Esophagus muscularis mucosa (tissue), 4 donors: ENCODE results near the gene TMEM131L. TPM values are rescaled to one million over a fixed set of nuclear protein-coding genes. Genes with fewer than 3 reads are reported as not detected.

Source experiments
- DNase-seq: peaks from one replicate; pipeline ENCODE4 v3.0.0-alpha.2; 2017; ENCODE audit errors: extremely low spot score
- H3K27ac ChIP-seq, 4 donors: fragments of 200-600 bp; sonication (generic); replicated peaks in 1 of 4; 1 replicate in 3 of 4; 2 replicates in 1 of 4; pipeline ENCODE4 v1.5.1; 2016 to 2019; ENCODE audit warnings: mild to moderate bottlenecking in 1 of 4
- H3K27me3 ChIP-seq, 4 donors: fragments of 200-600 bp; sonication (generic); one replicate each; pipeline versions ENCODE4 v1.5.1 to v1.6.0; 2016 to 2019
- H3K36me3 ChIP-seq, 4 donors: fragments of 200-600 bp; sonication (generic); one replicate each; pipeline ENCODE4 v1.5.1; 2016 to 2019
- H3K4me1 ChIP-seq, 4 donors: fragments of 200-600 bp; sonication (generic); one replicate each; pipeline ENCODE4 v1.5.1; 2016 to 2019
- H3K4me3 ChIP-seq, 4 donors: fragments of 200-600 bp; sonication (generic); 1 replicate in 2 of 4; 2 replicates in 2 of 4; pipeline ENCODE4 v1.5.1; 2016 to 2019; ENCODE audit warnings: mild to moderate bottlenecking in 4 of 4, moderate library complexity in 1 of 4
- H3K9me3 ChIP-seq, 4 donors: fragments of 200-600 bp; sonication (generic); 1 replicate in 3 of 4; 2 replicates in 1 of 4; pipeline ENCODE4 v1.5.1; 2016 to 2019
- EP300 ChIP-seq: sonication (generic); formaldehyde crosslinking; IDR thresholded peaks from one replicate; pipeline ENCODE4 v1.6.1; 2017; ENCODE audit warnings: antibody characterized with exemption
- POLR2A ChIP-seq: fragments of 450-650 bp; IDR thresholded peaks from one replicate; pipeline ENCODE4 v1.6.1; 2017; ENCODE audit warnings: antibody characterized with exemption, moderate library complexity, mild to moderate bottlenecking, low read depth
- POLR2AphosphoS5 ChIP-seq, 2 donors: sonication (generic); formaldehyde crosslinking; IDR thresholded peaks; one replicate each; pipeline ENCODE4 v1.6.1; 2017; ENCODE audit warnings: antibody characterized with exemption in 2 of 2
- WGBS: methylation state at CpG from one replicate; pipeline ENCODE4 v1.1.5; 2018; 5-methylcytosine and 5-hydroxymethylcytosine counted together
- intact Hi-C: fragments of 100-400 bp; cut with DNase I; formaldehyde crosslinking; loops from one replicate; pipeline ENCODE4 v1.15.1; 2023
- total RNA-seq, 4 donors: library from RNA; depleted of rRNA; stranded (reverse); fragments of >200 nt; gene quantifications; one replicate each; pipeline versions ENCODE4 v1.1.0 to v1.2.1, GENCODE V29; 2016
- TF ChIP-seq, protein P1 (sequence below), 3 experiments: fragments of 200-600 bp in 2 of 3; fragments of 450-650 bp in 1 of 3; sonication (generic) in 2 of 3; IDR thresholded peaks; one replicate each; pipeline ENCODE4 v1.5.1; 2017 to 2019; ENCODE audit warnings: antibody characterized with exemption in 3 of 3, mild to moderate bottlenecking in 2 of 3, moderate library complexity in 1 of 3

TMEM131L gene
- total RNA-seq, 4 donors from 2014 or later = 10.3 to 16.3 (median 12.1) TPM

DNA sequence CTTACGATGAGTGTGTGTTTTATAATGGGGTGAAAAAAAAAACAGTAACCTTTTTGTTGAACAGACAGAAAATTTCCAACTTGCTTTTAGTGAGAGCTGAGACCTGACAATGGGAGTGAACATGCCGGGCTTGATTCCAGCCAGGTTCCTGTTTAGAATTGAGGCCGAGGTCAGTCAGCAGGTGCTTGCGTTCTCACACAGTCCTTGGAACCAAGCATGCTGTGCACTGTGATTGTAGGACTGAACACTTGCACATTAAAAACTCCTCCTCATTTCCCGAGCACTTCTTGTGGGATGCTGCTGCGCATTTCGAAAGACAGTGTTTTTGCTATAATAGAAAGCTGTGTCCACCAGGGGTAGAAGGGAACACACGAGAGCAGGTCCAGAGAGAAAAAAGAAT lies 51.8 kb downstream of the TMEM131L start:
- H3K4me3 ChIP-seq = peak overlapping the region in 2 of 4 donors; percentile 2 to 15
- intact Hi-C loops = no loop called here
- H3K36me3 ChIP-seq = no peaks in the 10 kb centered on the region
- peaks cover 44 to 58% (median 54%) of the 10 kb centered on the region in 4 donors for H3K4me1 ChIP-seq
- no peaks in the 10 kb centered on the region for H3K9me3 ChIP-seq
- DNase-seq = no peak
- no peaks in the 10 kb centered on the region for H3K27me3 ChIP-seq
- peak in 1 of 2 donors; percentile 55 for TF ChIP-seq POLR2AphosphoS5 (IDR thresholded peaks at IDR 0.05)
- TF ChIP-seq, protein P1, sequence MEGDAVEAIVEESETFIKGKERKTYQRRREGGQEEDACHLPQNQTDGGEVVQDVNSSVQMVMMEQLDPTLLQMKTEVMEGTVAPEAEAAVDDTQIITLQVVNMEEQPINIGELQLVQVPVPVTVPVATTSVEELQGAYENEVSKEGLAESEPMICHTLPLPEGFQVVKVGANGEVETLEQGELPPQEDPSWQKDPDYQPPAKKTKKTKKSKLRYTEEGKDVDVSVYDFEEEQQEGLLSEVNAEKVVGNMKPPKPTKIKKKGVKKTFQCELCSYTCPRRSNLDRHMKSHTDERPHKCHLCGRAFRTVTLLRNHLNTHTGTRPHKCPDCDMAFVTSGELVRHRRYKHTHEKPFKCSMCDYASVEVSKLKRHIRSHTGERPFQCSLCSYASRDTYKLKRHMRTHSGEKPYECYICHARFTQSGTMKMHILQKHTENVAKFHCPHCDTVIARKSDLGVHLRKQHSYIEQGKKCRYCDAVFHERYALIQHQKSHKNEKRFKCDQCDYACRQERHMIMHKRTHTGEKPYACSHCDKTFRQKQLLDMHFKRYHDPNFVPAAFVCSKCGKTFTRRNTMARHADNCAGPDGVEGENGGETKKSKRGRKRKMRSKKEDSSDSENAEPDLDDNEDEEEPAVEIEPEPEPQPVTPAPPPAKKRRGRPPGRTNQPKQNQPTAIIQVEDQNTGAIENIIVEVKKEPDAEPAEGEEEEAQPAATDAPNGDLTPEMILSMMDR (IDR thresholded peaks at IDR 0.05) = peak in 1 of 3 experiments; percentile 24
- no peak for TF ChIP-seq EP300
- no peak for TF ChIP-seq POLR2A
- H3K27ac ChIP-seq = peak overlapping the region; percentile 44 to 64 (median 53)
- whole genome bisulfite sequencing = 44% methylated on average over 8 of the region's 8 CpGs

DNA sequence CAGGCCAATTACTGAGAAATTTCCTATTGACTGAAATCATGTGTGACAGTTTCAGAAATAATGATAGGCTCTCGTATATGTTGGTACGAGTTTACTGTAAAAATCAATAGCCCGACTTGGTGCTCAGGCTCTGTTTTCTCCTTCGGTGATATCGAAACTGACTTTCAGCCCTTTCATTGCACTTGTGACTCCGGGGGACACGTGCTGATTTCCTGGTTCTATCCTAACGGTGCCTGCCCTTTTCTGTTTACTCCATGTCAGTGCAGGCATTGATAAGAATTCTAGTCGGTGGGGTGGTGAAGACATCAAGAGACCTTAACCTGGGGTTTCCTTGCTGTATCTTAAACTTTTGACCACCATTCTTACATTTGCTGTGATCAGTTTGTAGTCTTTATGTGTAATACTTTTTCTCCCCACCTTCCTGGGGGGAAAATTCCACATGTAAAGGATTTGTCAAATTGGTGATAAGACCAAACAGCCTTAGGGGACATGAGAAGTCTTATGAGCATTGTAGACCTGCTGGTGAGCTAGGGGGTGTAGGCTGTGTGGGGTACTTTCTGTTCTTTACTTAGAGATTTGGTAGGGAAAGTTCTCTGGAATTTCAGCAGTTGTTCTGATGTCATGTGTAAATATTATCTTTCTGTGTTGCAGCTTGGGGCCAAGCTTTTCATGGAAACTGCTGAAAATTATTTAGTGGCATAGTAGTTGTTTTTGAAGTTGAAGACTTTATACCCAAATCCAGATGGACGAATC lies 52.7 kb downstream of the TMEM131L start:
- intact Hi-C loops = no loop called here
- H3K36me3 ChIP-seq = no peaks in the 10 kb centered on the region
- WGBS = 65% methylated on average over 10 of the region's 10 CpGs
- H3K4me1 ChIP-seq = peaks cover 44 to 59% (median 54%) of the 10 kb centered on the region in 4 donors
- DNase-seq = no peak
- H3K9me3 ChIP-seq = no peaks in the 10 kb centered on the region
- peak overlapping the region; percentile 44 to 64 (median 53) for H3K27ac ChIP-seq
- peak overlapping the region in 2 of 4 donors; percentile 2 to 15 for H3K4me3 ChIP-seq
- H3K27me3 ChIP-seq = no peaks in the 10 kb centered on the region
- TF ChIP-seq, protein P1 (IDR thresholded peaks at IDR 0.05) = no peak
- TF ChIP-seq EP300 (no peak), POLR2AphosphoS5 (IDR thresholded peaks at IDR 0.05) (no peak), POLR2A (no peak)

DNA sequence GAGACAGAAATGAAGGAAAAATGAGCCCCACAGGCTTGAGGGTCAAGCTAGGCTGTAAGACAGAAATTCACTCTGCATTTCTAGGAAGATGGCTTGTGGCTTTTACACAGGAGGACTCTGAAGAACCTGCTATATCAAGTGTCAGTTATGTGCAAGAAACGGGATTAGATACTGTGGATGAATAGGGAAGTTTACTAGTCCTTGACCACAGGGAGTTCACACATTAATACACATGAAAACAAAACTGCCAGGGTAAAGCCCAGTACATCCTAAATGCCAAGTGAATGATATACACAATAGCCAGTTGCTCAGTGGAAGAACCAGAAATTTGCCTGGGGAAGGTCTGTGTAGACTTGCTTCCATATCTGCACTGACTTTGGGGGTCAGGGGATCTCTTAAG lies 53.5 kb downstream of the TMEM131L start:
- DNase-seq = no peak
- Histone ChIP-seq H3K9me3 (no peaks in the 10 kb centered on the region), H3K4me1 (peaks cover 46 to 61% (median 55%) of the 10 kb centered on the region in 4 donors), H3K4me3 (no peak overlapping the region), H3K27me3 (no peaks in the 10 kb centered on the region), H3K27ac (peak overlapping the region; percentile 18 to 57 (median 37)), H3K36me3 (no peaks in the 10 kb centered on the region)
- 86% methylated on average over 1 of the region's 1 CpG for WGBS
- intact Hi-C loops = no loop called here
- TF ChIP-seq POLR2AphosphoS5 (IDR thresholded peaks at IDR 0.05) (no peak), POLR2A (no peak), EP300 (no peak)
- TF ChIP-seq, protein P1 (IDR thresholded peaks at IDR 0.05) = no peak

DNA sequence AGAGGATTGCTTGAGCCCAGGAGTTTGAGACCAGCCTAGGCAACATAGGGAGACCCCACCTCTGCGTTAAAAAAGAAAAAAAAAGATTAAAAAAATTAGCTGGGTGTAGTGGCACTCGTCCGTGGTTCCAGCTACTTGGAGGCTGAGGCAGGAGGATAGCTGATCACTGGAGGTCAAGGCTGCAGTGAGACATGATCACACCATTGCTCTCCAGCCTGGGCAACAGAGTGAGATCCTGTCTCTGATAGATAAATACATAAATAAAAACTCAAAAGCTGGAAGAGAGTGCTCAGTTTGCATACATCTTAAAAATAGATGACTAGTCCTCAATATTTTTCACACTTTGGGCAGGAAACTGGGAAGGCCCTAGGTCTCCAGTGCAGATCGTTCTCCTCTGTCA lies 54.1 kb downstream of the TMEM131L start:
- H3K4me1 ChIP-seq = peaks cover 47 to 67% (median 55%) of the 10 kb centered on the region in 4 donors
- TF ChIP-seq, protein P1 (IDR thresholded peaks at IDR 0.05) = no peak
- TF ChIP-seq EP300 = no peak
- TF ChIP-seq POLR2AphosphoS5 (IDR thresholded peaks at IDR 0.05) = no peak
- 93% methylated on average over 4 of the region's 4 CpGs for WGBS
- H3K36me3 ChIP-seq = no peaks in the 10 kb centered on the region
- H3K27ac ChIP-seq = peak overlapping the region in 1 of 4 donors; percentile 18
- no peaks in the 10 kb centered on the region for H3K9me3 ChIP-seq
- no peak overlapping the region for H3K4me3 ChIP-seq
- H3K27me3 ChIP-seq = no peaks in the 10 kb centered on the region
- intact Hi-C loops = no loop called here
- DNase-seq = no peak
